ENCODE data around the gene GHITM. TPM values are rescaled to one million over a fixed set of nuclear protein-coding genes. Genes with fewer than 3 reads are reported as not detected.

Gene GHITM
- total RNA-seq, 1 donor from 2014 or later, result 87.9 TPM

DNA sequence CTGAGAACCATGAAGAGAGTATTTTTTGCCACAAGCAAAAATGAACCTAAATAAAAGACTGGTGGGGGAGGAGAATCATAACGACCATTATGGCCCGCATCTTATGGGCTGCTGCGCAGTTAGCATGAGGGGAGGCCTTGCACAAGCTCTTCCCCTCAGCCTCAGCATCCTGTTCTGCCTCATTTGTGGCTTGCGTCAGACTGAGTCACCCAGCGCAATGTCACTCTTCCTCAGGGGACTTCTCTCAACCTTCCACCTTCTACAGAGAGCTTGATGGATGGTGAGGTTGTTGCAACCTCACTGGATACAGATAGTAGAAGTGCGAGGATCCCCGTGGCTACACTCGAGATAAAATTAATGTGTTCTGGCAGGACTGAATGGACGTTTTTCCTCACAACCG, 17.5 kb downstream of the GHITM start:
- intact Hi-C loops (cut with DNase I), result no loop called here
- Histone ChIP-seq H3K27ac (no peak overlapping the region), H3K4me1 (no peaks in the 10 kb centered on the region), H3K9me3 (no peaks in the 10 kb centered on the region), H3K4me3 (no peak overlapping the region), H3K36me3 (peaks cover 0 to 34% of the 10 kb centered on the region in 2 donors), H3K27me3 (no peaks in the 10 kb centered on the region)
- TF ChIP-seq, protein P1, sequence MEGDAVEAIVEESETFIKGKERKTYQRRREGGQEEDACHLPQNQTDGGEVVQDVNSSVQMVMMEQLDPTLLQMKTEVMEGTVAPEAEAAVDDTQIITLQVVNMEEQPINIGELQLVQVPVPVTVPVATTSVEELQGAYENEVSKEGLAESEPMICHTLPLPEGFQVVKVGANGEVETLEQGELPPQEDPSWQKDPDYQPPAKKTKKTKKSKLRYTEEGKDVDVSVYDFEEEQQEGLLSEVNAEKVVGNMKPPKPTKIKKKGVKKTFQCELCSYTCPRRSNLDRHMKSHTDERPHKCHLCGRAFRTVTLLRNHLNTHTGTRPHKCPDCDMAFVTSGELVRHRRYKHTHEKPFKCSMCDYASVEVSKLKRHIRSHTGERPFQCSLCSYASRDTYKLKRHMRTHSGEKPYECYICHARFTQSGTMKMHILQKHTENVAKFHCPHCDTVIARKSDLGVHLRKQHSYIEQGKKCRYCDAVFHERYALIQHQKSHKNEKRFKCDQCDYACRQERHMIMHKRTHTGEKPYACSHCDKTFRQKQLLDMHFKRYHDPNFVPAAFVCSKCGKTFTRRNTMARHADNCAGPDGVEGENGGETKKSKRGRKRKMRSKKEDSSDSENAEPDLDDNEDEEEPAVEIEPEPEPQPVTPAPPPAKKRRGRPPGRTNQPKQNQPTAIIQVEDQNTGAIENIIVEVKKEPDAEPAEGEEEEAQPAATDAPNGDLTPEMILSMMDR (IDR thresholded peaks at IDR 0.05), result no peak
- TF ChIP-seq POLR2A (IDR thresholded peaks at IDR 0.05) (no peak), POLR2AphosphoS5 (IDR thresholded peaks at IDR 0.05; ENCODE audit: insufficient read depth in 1 of 2, low read depth in 1 of 2) (no peak)
- no peak for DNase-seq (ENCODE audit: extremely low spot score in 2 of 2)

DNA sequence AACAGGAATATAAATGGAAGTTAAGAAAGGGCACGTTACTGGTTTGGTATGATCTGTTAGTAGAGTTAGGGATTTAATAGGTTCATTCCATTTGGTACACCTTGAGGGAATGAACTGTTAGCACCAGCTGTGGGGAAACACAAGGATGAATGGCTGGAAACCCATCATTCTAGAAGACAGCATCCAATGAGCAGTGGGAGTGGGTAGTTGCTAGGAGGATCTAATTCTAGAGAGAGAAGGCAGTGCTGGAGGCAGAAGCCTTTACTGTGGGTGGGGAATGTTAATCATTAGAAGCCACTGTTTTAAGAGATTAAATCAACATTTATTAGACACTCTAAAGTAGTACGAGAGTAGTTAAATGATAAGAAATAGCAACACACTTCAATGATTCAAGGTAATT, 18.8 kb downstream of the GHITM start:
- H3K4me3 ChIP-seq, result no peak overlapping the region
- H3K9me3 ChIP-seq, result no peaks in the 10 kb centered on the region
- H3K36me3 ChIP-seq, result peaks cover 0 to 22% of the 10 kb centered on the region in 2 donors
- no peak for TF ChIP-seq POLR2AphosphoS5 (IDR thresholded peaks at IDR 0.05; ENCODE audit: insufficient read depth in 1 of 2, low read depth in 1 of 2)
- TF ChIP-seq, protein P1 (IDR thresholded peaks at IDR 0.05), result no peak
- TF ChIP-seq POLR2A (IDR thresholded peaks at IDR 0.05), result no peak
- H3K27me3 ChIP-seq, result no peaks in the 10 kb centered on the region
- intact Hi-C loops (cut with DNase I), result no loop called here
- H3K27ac ChIP-seq, result no peak overlapping the region
- no peak for DNase-seq (ENCODE audit: extremely low spot score in 2 of 2)
- H3K4me1 ChIP-seq, result no peaks in the 10 kb centered on the region

GRCh38 chr10:84158550-84158949, 19.2 kb downstream of the GHITM start:
- Histone ChIP-seq H3K4me3 (no peak overlapping the region), H3K36me3 (peaks cover 0 to 18% of the 10 kb centered on the region in 2 donors), H3K4me1 (no peaks in the 10 kb centered on the region), H3K9me3 (no peaks in the 10 kb centered on the region), H3K27me3 (no peaks in the 10 kb centered on the region), H3K27ac (no peak overlapping the region)
- TF ChIP-seq, protein P1 (IDR thresholded peaks at IDR 0.05), result no peak
- TF ChIP-seq POLR2A (IDR thresholded peaks at IDR 0.05), result no peak
- TF ChIP-seq POLR2AphosphoS5 (IDR thresholded peaks at IDR 0.05; ENCODE audit: insufficient read depth in 1 of 2, low read depth in 1 of 2), result no peak
- no peak for DNase-seq (ENCODE audit: extremely low spot score in 2 of 2)
- intact Hi-C loops (cut with DNase I), result no loop called here

DNA sequence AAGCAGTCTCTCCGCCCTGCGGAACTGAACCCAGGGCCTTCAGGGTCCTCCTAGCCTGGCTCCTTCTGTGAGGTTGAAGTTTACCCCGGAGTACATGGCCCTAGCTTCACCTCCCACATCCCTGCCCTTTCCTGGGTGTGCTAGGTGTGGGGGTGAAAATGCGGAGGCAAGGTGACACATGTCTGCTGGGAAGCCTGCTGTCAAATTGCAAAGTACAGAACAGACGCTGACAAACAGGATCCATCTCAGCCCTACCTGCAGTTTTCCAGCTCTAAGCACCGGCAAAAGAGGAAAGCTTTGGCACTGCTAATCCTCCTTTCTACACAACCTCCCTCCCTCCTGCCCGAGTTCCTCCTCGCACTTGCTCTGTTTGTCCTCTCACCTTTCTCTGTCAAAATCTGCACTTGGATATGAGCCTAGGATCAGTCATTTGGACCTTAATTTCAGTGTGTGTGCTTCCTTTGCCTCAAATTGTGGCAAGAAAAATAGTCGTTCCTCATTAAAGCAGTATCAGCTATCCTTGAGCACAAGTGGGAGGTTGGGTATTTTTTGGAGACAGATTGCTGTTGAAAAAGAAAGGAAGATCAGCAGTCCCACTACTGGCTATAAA, 19.9 kb downstream of the GHITM start:
- H3K4me3 ChIP-seq, result no peak overlapping the region
- DNase-seq (ENCODE audit: extremely low spot score in 2 of 2), result no peak
- peaks cover 0 to 12% of the 10 kb centered on the region in 2 donors for H3K36me3 ChIP-seq
- no peak overlapping the region for H3K27ac ChIP-seq
- no peaks in the 10 kb centered on the region for H3K9me3 ChIP-seq
- H3K4me1 ChIP-seq, result no peaks in the 10 kb centered on the region
- no peak for TF ChIP-seq POLR2A (IDR thresholded peaks at IDR 0.05)
- TF ChIP-seq, protein P1 (IDR thresholded peaks at IDR 0.05), result no peak
- TF ChIP-seq POLR2AphosphoS5 (IDR thresholded peaks at IDR 0.05; ENCODE audit: insufficient read depth in 1 of 2, low read depth in 1 of 2), result no peak
- intact Hi-C loops (cut with DNase I), result no loop called here
- H3K27me3 ChIP-seq, result no peaks in the 10 kb centered on the region

GRCh38 chr10:84160663-84161362, 21.5 kb downstream of the GHITM start:
- no peak overlapping the region for H3K27ac ChIP-seq
- no peaks in the 10 kb centered on the region for H3K4me1 ChIP-seq
- TF ChIP-seq, protein P1 (IDR thresholded peaks at IDR 0.05), result no peak
- TF ChIP-seq POLR2AphosphoS5 (IDR thresholded peaks at IDR 0.05; ENCODE audit: insufficient read depth in 1 of 2, low read depth in 1 of 2), result no peak
- TF ChIP-seq POLR2A (IDR thresholded peaks at IDR 0.05), result no peak
- no peaks in the 10 kb centered on the region for H3K9me3 ChIP-seq
- no peaks in the 10 kb centered on the region for H3K36me3 ChIP-seq
- H3K4me3 ChIP-seq, result no peak overlapping the region
- intact Hi-C loops (cut with DNase I), result no loop called here
- no peak for DNase-seq (ENCODE audit: extremely low spot score in 2 of 2)
- H3K27me3 ChIP-seq, result no peaks in the 10 kb centered on the region

All from vagina (tissue), 2 donors.